ENCODE results near the gene INTS15.

INTS15 gene

GRCh38 chr7:6642861-6643640 lies 53.2 kb downstream of the INTS15 start:
- DNase-seq (ENCODE audit: low spot score), result no peak
- in situ Hi-C loops (cut with MboI; ENCODE audit: low sequenced_read_pairs, unreplicated experiment), result no loop called here
- no peak for TF ChIP-seq CTCF (IDR thresholded peaks at IDR 0.05; ENCODE audit: borderline replicate concordance, control extremely low read depth, extremely low read depth, insufficient read depth, missing control alignments)

- in situ Hi-C loops (cut with MboI; ENCODE audit: low sequenced_read_pairs, unreplicated experiment), result no loop called here
- no peak for TF ChIP-seq CTCF (IDR thresholded peaks at IDR 0.05; ENCODE audit: borderline replicate concordance, control extremely low read depth, extremely low read depth, insufficient read depth, missing control alignments)
- DNase-seq (ENCODE audit: low spot score), result no peak
Observed at GRCh38 chr7:6643915-6644625, 54.2 kb downstream of the INTS15 start.

- in situ Hi-C loops (cut with MboI; ENCODE audit: low sequenced_read_pairs, unreplicated experiment), result no loop called here
- DNase-seq (ENCODE audit: low spot score), result no peak
- no peak for TF ChIP-seq CTCF (IDR thresholded peaks at IDR 0.05; ENCODE audit: borderline replicate concordance, control extremely low read depth, extremely low read depth, insufficient read depth, missing control alignments)
Observed at GRCh38 chr7:6644728-6645127, 54.9 kb downstream of the INTS15 start.

- no peak for DNase-seq (ENCODE audit: low spot score)
- in situ Hi-C loops (cut with MboI; ENCODE audit: low sequenced_read_pairs, unreplicated experiment), result no loop called here
- TF ChIP-seq CTCF (IDR thresholded peaks at IDR 0.05; ENCODE audit: borderline replicate concordance, control extremely low read depth, extremely low read depth, insufficient read depth, missing control alignments), result no peak
Observed at GRCh38 chr7:6646465-6646864, 56.6 kb downstream of the INTS15 start.

GRCh38 chr7:6647080-6647479 lies 57.3 kb downstream of the INTS15 start:
- in situ Hi-C loops (cut with MboI; ENCODE audit: low sequenced_read_pairs, unreplicated experiment), result no loop called here

GRCh38 chr7:6647541-6647940 lies 57.7 kb downstream of the INTS15 start:
- in situ Hi-C loops (cut with MboI; ENCODE audit: low sequenced_read_pairs, unreplicated experiment), result no loop called here
- no peak for DNase-seq (ENCODE audit: low spot score)
- TF ChIP-seq CTCF (IDR thresholded peaks at IDR 0.05; ENCODE audit: borderline replicate concordance, control extremely low read depth, extremely low read depth, insufficient read depth, missing control alignments), result no peak

More at GRCh38 chr7:6647080-6647479, 57.3 kb downstream of the INTS15 start:
- DNase-seq (ENCODE audit: low spot score), result no peak
- TF ChIP-seq CTCF (IDR thresholded peaks at IDR 0.05; ENCODE audit: borderline replicate concordance, control extremely low read depth, extremely low read depth, insufficient read depth, missing control alignments), result no peak
